ENCODE results near the gene MYOD1.

DNA sequence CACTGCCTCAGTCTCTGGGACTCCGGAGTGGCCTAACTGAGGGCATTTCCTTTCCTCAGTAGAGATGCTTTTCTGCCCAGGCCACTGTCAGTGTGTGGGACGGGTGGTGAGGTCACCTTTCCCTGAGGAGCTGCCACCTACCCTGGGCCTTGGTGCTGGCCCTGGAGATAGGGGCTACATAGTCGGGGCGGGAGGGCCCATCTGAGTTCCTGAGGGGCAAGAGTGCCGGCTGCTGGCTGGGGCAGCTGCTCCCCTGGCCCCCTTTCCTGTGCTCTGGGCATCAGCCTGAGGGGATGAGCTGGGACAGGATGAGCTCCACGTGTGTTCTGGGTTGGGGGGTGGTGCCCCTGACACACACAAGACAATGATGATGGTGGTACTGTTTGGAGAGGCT, 20.6 kb downstream of the MYOD1 start:
- no peak for TF ChIP-seq POLR2AphosphoS5 (IDR thresholded peaks at IDR 0.05; ENCODE audit: borderline replicate concordance, low read depth, low read length)
- no peak for TF ChIP-seq EZH2 (IDR thresholded peaks at IDR 0.05)
- TF ChIP-seq FOXP2 (optimal IDR thresholded peaks at IDR 0.05; ENCODE audit: control extremely low read depth, extremely low read length, insufficient read depth) = no peak

All from SK-N-MC (cell line).